ENCODE data around the gene ANTXR1. TPM values are rescaled to one million over a fixed set of nuclear protein-coding genes. Genes with fewer than 3 reads are reported as not detected.

ANTXR1 gene
- total RNA-seq, 1 experiment from 2014 or later, result 37.3 TPM

DNA sequence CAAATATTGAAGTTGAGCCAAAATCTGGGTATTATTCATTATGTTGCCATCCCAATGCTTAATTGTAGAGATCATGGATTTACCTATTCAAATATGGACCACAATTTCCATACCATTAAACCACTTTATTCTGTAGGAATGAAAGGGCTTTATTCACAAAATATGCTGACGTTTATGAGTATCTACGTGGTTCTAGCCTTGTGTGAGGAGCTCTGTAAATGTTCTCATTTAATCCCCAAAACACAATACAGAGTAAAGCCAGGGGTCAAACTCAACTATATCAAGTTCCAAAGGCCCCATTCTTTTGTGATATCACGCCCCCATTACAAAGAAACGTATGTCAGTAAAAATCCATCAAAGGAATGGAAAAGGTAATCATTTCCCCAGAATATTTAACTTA is 61.9 kb downstream of the ANTXR1 start:
- H3K27me3 Mint-ChIP-seq (ENCODE audit: low read depth), result no peaks in the 10 kb centered on the region
- Histone ChIP-seq H3K27ac (ENCODE audit: insufficient read length, low read depth, low read length) (no peak overlapping the region), H2BK120ac (ENCODE audit: low read depth, low read length, poor library complexity, severe bottlenecking) (no peak overlapping the region), H3K23me2 (ENCODE audit: insufficient read length, low read depth, low read length, poor library complexity, severe bottlenecking) (no peaks in the 10 kb centered on the region), H2AK5ac (ENCODE audit: insufficient read length, low read length) (no peak overlapping the region), H4K20me1 (ENCODE audit: control insufficient read depth, insufficient read depth, insufficient read length) (no peaks in the 10 kb centered on the region), H3K9ac (ENCODE audit: extremely low read depth, insufficient read length, low read length) (no peak overlapping the region), H4K5ac (ENCODE audit: insufficient read length, low read depth, low read length) (no peak overlapping the region), H3K27me3 (ENCODE audit: insufficient read depth, low read length) (no peaks in the 10 kb centered on the region), H2BK20ac (ENCODE audit: low read depth, low read length, poor library complexity, severe bottlenecking) (no peak overlapping the region), H3K18ac (ENCODE audit: insufficient read length, low read depth, low read length) (no peak overlapping the region), H3K79me1 (ENCODE audit: insufficient read depth, low read depth, low read length, poor library complexity, severe bottlenecking) (no peaks in the 10 kb centered on the region), H2BK5ac (ENCODE audit: insufficient read length, low read length) (no peak overlapping the region), H3K9me3 (ENCODE audit: control insufficient read depth, low read depth, low read length) (no peaks in the 10 kb centered on the region), H3K4me2 (ENCODE audit: insufficient read depth, insufficient read length, low read length) (no peak overlapping the region), H4K8ac (replicated peaks; ENCODE audit: insufficient read length, low read depth, low read length) (no peak overlapping the region), H2BK15ac (ENCODE audit: low read depth, low read length) (no peak overlapping the region), H3K4ac (ENCODE audit: low read depth, low read length) (no peak overlapping the region), H4K91ac (ENCODE audit: insufficient read length, low read depth, low read length) (no peak overlapping the region), H3T11ph (ENCODE audit: low read length) (no peak overlapping the region), H3K23ac (ENCODE audit: insufficient read length, low read depth, low read length) (no peak overlapping the region), H3K79me2 (ENCODE audit: insufficient read depth, low read length) (no peaks in the 10 kb centered on the region), H3K4me1 (ENCODE audit: insufficient read depth, low read length) (peaks cover 3% of the 10 kb centered on the region; the same call in 1 of the 2 replicates), H2BK12ac (ENCODE audit: insufficient read length, low read depth, low read length) (no peak overlapping the region), H2AFZ (ENCODE audit: low read length) (no peak overlapping the region), H3K14ac (ENCODE audit: insufficient read depth, low read length) (no peak overlapping the region), H3K56ac (ENCODE audit: insufficient read length, low read depth, low read length) (no peak overlapping the region)
- no peaks in the 10 kb centered on the region for H3K9me3 Mint-ChIP-seq
- WGBS (ENCODE audit: extremely low coverage, insufficient read length, low lambda C conversion rate), result no CpG with 5 or more reads among the region's 4 CpGs
- no peak overlapping the region for H3K4me3 Mint-ChIP-seq
- H3K4me1 Mint-ChIP-seq, result peaks cover 14% of the 10 kb centered on the region in 2 experiments
- no peak for DNase-seq
- TF ChIP-seq, protein P1, sequence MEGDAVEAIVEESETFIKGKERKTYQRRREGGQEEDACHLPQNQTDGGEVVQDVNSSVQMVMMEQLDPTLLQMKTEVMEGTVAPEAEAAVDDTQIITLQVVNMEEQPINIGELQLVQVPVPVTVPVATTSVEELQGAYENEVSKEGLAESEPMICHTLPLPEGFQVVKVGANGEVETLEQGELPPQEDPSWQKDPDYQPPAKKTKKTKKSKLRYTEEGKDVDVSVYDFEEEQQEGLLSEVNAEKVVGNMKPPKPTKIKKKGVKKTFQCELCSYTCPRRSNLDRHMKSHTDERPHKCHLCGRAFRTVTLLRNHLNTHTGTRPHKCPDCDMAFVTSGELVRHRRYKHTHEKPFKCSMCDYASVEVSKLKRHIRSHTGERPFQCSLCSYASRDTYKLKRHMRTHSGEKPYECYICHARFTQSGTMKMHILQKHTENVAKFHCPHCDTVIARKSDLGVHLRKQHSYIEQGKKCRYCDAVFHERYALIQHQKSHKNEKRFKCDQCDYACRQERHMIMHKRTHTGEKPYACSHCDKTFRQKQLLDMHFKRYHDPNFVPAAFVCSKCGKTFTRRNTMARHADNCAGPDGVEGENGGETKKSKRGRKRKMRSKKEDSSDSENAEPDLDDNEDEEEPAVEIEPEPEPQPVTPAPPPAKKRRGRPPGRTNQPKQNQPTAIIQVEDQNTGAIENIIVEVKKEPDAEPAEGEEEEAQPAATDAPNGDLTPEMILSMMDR (conservative IDR thresholded peaks at IDR 0.05), result no peak
- no peak overlapping the region for H3K27ac Mint-ChIP-seq
- peaks cover 6 to 15% (median 9%) of the 10 kb centered on the region in 3 experiments; a peak in 5 of 7 replicates for H3K36me3 Mint-ChIP-seq (ENCODE audit: insufficient read depth in 1 of 3, low read depth in 3 of 3)
